ENCODE data around the gene PLEKHA7.
"Not testable (repeated sequence)": the region's sequence is repeated elsewhere in the genome, so short reads cannot be mapped to it uniquely, and the experiment has no call there.

The PLEKHA7 gene

GRCh38 chr11:16977136-16977993 is 36.8 kb downstream of the PLEKHA7 start:
- FAIRE-seq = no peak

DNA sequence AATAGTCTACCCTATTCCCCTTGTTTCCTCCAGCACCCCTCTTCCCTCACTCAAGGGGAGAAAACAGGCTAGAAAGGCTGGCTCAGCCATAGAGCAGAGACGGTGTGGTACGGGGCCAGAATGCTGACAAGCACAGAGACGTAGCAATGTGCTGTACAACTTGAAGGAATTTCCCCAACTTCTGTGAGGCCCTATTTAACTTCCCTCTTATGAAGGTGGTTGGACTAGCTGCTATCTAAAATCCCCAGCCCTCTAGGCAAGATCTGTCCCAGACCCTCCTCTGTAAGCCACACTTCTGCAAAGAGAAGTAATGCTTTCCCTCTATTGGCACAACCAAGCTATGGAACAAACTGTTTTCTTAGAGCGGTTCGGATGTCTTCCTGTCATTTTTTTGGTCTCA is 37.8 kb downstream of the PLEKHA7 start:
- no peak for FAIRE-seq

GRCh38 chr11:16975906-16976305 is 38.3 kb downstream of the PLEKHA7 start:
- FAIRE-seq = no peak

- FAIRE-seq = no peak
These were observed 40.8 kb downstream of the PLEKHA7 start for GRCh38 chr11:16973338-16973964.

- FAIRE-seq = no peak
These were observed 44.9 kb downstream of the PLEKHA7 start for GRCh38 chr11:16969010-16969999.

GRCh38 chr11:16968196-16968595 is 46.0 kb downstream of the PLEKHA7 start:
- FAIRE-seq = no peak

GRCh38 chr11:16966930-16967671 is 47.1 kb downstream of the PLEKHA7 start:
- FAIRE-seq = no peak

DNA sequence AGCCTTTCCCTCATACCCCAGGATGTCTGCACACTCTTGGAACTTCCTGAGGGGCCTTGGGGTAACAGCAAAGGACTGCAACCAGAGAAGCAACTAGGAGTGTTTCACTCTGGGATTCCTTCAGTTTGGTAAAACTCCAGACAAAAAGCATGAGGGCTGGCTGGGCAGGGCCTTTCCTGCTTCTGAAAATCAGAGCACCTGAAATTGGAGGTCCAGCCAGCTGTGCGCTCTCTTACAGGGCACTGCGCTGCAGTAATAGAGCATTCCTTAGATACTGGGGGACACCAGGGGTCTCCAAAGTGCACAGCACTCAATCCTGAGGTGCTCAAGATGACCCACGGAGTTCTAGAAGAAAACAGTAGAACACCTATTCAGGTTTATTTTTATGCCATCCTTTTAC is 49.7 kb downstream of the PLEKHA7 start:
- FAIRE-seq = no peak

- FAIRE-seq = no peak
These were observed 50.8 kb downstream of the PLEKHA7 start for GRCh38 chr11:16963316-16963876.

DNA sequence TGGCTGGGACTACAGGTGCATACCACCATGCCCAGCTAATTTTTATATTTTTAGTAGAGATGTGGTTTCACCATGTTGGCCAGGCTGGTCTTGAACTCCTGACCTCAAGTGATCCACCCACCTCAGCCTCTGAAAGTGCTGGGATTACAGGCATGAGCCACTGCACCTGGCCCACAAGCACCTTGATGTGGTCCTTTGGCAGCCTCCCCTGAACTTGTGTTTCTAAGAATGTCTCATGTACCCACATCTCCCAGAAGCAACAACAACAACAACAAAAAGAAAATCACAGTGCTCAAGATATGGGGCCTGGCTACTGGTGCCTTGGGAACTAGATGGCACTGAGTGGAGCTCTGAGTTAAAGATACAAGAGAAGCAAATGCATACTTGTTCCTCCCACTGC is 51.6 kb downstream of the PLEKHA7 start:
- not testable (repeated sequence) for FAIRE-seq

- FAIRE-seq = no peak
These were observed 52.1 kb downstream of the PLEKHA7 start for GRCh38 chr11:16962146-16962545.

DNA sequence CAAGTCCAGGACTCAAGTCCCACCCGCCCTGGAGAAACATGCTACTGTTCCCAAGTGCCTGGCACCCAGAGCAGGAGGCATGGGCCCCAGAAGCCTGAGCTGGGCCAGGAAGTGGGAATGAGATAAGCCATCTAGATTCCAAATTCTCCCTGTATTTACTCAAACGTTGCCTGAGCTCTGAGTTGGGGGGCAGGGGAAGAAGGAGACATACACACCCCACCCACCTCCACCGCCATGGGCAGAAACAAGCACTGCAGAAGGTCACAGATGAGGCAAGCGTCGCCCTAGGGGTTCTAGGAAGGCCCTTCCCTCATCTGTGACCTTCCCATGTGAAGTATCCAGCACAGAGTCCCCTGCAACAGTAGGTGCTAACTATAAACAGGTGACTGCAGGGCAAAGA is 54.0 kb downstream of the PLEKHA7 start:
- no peak for FAIRE-seq

DNA sequence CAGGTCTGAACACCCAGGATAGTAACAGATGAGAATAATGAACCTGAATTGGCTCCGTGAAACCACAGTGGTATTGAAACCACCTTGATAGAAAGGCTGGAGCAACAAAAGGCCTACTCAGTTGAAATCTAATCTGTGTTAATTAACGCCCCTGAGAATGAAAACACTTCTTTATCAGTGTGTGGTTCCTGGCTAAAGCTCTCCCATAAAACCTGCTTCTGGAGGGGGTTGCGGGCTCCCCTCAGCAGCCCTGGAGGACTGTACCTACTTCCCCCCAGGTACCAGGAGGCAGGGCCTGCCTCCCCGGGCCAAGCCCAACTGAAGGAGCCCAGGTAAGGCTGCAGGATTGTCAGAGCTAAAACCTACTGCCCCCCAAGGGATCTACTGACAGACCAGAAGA is 54.6 kb downstream of the PLEKHA7 start:
- FAIRE-seq = no peak

DNA sequence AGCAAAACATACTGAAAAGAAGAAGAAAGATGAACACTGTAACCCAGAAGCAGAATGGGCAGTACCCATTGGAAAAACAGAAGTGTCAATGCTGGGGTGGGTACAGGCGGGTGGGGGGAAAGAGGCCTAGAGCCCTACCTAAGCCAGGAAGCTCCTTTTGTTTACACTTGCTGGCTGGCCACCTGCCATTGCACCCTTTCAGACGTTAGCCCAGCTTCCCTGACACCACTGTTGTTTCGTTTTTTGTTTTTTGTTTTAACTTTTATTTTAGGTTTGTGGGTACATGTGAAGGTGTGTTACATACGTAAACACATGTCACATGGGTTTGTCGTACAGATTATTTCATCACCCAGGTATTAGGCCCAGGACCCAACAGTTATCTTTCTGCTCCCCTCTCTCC is 55.4 kb downstream of the PLEKHA7 start:
- FAIRE-seq = no peak

- no peak for FAIRE-seq
These were observed 57.6 kb downstream of the PLEKHA7 start for GRCh38 chr11:16956538-16957153.

GRCh38 chr11:16953663-16954062 is 60.6 kb downstream of the PLEKHA7 start:
- FAIRE-seq = no peak

GRCh38 chr11:16946477-16947282 is 67.5 kb downstream of the PLEKHA7 start:
- FAIRE-seq = no peak

- FAIRE-seq = no peak
These were observed 68.3 kb downstream of the PLEKHA7 start for GRCh38 chr11:16945671-16946469.

GRCh38 chr11:16942911-16943310 is 71.3 kb downstream of the PLEKHA7 start:
- no peak for FAIRE-seq

- FAIRE-seq = no peak
These were observed 71.9 kb downstream of the PLEKHA7 start for GRCh38 chr11:16942342-16942741.
